Panc1 (cell line): Measurements from ENCODE around the gene MC3R. TPM values are rescaled to one million over a fixed set of nuclear protein-coding genes. Genes with fewer than 3 reads are reported as not detected.

Source experiments
- ATAC-seq: fragments of 200-7000 bp; cut with Tn5 transposase; 2 replicates; pipeline ENCODE4 v1.9.1; 2020; ENCODE audit warnings: mild to moderate bottlenecking, moderate library complexity
- BruUV-seq: library from RNA; stranded (reverse); fragments of 400-500 nt; replicated peaks from 2 replicates; lab custom pipeline; 2021; lab: Mats Ljungman, UMichigan
- CTCF ChIA-PET: fragments of 300-600 bp; sonication (Branson Sonifier 250); formaldehyde crosslinking; loops from one replicate; lab custom pipeline; 2022; ENCODE audit warnings: antibody characterized with exemption; lab: Charles Lee
- POLR2A ChIA-PET: fragments of 300-600 bp; sonication (Branson Sonifier 250); formaldehyde crosslinking; loops from one replicate; lab custom pipeline; 2022; ENCODE audit warnings: antibody characterized with exemption; lab: Charles Lee
- DNase-seq: peaks from one replicate; pipeline ENCODE4 v3.0.0-alpha.2; 2010; ENCODE audit warnings: low read depth, low spot score
- H3K27ac ChIP-seq: 2 replicates; pipeline ENCODE4 v1.5.1; 2011; ENCODE audit warnings: mild to moderate bottlenecking, low read length, inconsistent platforms
- H3K27me3 ChIP-seq: fragments of 200-500 bp; sonication (Bioruptor generic); 2 replicates; pipeline ENCODE4 v1.6.0; 2014; ENCODE audit warnings: low read length, inconsistent platforms; ENCODE audit not compliant: control insufficient read depth, insufficient read depth
- H3K36me3 ChIP-seq: fragments of 200-500 bp; sonication (Bioruptor generic); 2 replicates; pipeline ENCODE4 v1.5.1; 2014; ENCODE audit warnings: inconsistent platforms, mild to moderate bottlenecking, low read length, moderate library complexity; ENCODE audit not compliant: control insufficient read depth, insufficient read depth
- H3K4me1 ChIP-seq: 2 replicates; pipeline ENCODE4 v1.5.1; 2011; ENCODE audit warnings: inconsistent platforms, mild to moderate bottlenecking, low read length, moderate library complexity; ENCODE audit not compliant: control insufficient read depth, insufficient read depth
- H3K4me3 ChIP-seq, 2 experiments: 2 replicates each; pipeline ENCODE4 v1.5.1; 2011 to 2012; ENCODE audit warnings: low read depth in 2 of 2, low read length in 2 of 2, mild to moderate bottlenecking in 2 of 2, inconsistent platforms in 1 of 2, moderate library complexity in 1 of 2
- H3K9me3 ChIP-seq: fragments of 200-500 bp; sonication (Bioruptor generic); 2 replicates; pipeline ENCODE4 v1.5.1; 2014; ENCODE audit warnings: low read depth, mild to moderate bottlenecking, inconsistent platforms, low read length, moderate library complexity; ENCODE audit not compliant: control insufficient read depth, insufficient read depth
- POLR2AphosphoS5 ChIP-seq: IDR thresholded peaks from 2 replicates; pipeline ENCODE4 v1.6.1; 2012; ENCODE audit warnings: mild to moderate bottlenecking, low read depth, low read length, moderate library complexity
- SIN3A ChIP-seq: IDR thresholded peaks from 2 replicates; pipeline ENCODE4 v1.6.1; 2012; ENCODE audit warnings: low read depth, mild to moderate bottlenecking, low read length, moderate library complexity, borderline replicate concordance; ENCODE audit not compliant: insufficient read depth
- TCF7L2 ChIP-seq: IDR thresholded peaks from 2 replicates; pipeline ENCODE4 v1.6.1; 2011; ENCODE audit warnings: mild to moderate bottlenecking, low read depth, low read length, inconsistent platforms
- in situ Hi-C: cut with HindIII; loops from 2 replicates; pipeline ENCODE4 v1.10.0; 2016; ENCODE audit warnings: low sequenced_read_pairs, low pct_unique_long_range_greater_than_20kb
- intact Hi-C: fragments of 100-400 bp; cut with micrococcal nuclease; formaldehyde crosslinking; loops from one replicate; pipeline ENCODE4 v1.10.0; 2022; ENCODE audit not compliant: unreplicated experiment
- total RNA-seq: library from RNA; stranded (reverse); gene quantifications from one replicate; pipeline ENCODE4 v1.2.1, GENCODE V29; 2021; ENCODE audit not compliant: unreplicated experiment
- TF ChIP-seq, protein P1 (sequence below): fragments of 450-650 bp; IDR thresholded peaks from 2 replicates; pipeline ENCODE4 v1.5.1; 2017; ENCODE audit warnings: mild to moderate bottlenecking
- TF ChIP-seq, protein P2 (sequence below), 2 experiments: IDR thresholded peaks; 2 replicates each; pipeline ENCODE4 v1.6.1; 2011 to 2012; ENCODE audit warnings: low read depth in 2 of 2, control low read depth in 1 of 2, low read length in 1 of 2, mild to moderate bottlenecking in 1 of 2, moderate library complexity in 1 of 2; ENCODE audit not compliant: insufficient read depth in 1 of 2

The MC3R gene
- total RNA-seq, 1 experiment from 2014 or later = not detected

DNA sequence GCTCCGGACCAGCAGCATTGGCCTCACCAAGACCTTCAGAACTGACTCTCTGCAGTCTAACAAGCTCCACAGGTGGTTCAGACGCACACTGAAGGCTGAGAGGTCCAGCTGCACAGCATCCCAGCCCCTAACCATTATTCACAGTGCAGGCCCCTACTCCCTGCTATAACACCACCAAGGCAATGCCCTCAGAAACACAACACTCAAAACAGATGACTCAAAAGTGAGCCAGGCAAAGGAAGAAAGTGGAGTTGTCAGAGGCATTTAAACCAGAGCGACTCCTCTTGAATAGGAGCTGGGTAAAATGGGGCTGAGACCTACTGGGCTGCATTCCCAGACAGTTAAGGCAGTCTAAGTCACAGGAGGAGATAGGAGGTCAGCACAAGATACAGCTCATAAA, 20.5 kb upstream of the MC3R start:
- DNase-seq (no peak), ATAC-seq (no peak)
- no peaks in the 10 kb centered on the region; the same call in 1 of the 2 replicates for H3K27me3 ChIP-seq
- H3K9me3 ChIP-seq = no peaks in the 10 kb centered on the region
- ChIA-PET CTCF (no interaction called here), POLR2A (no interaction called here)
- no peaks in the 10 kb centered on the region for H3K36me3 ChIP-seq
- no peak overlapping the region for H3K27ac ChIP-seq
- TF ChIP-seq TCF7L2 (no peak), SIN3A (no peak), POLR2AphosphoS5 (no peak)
- TF ChIP-seq, protein P1, sequence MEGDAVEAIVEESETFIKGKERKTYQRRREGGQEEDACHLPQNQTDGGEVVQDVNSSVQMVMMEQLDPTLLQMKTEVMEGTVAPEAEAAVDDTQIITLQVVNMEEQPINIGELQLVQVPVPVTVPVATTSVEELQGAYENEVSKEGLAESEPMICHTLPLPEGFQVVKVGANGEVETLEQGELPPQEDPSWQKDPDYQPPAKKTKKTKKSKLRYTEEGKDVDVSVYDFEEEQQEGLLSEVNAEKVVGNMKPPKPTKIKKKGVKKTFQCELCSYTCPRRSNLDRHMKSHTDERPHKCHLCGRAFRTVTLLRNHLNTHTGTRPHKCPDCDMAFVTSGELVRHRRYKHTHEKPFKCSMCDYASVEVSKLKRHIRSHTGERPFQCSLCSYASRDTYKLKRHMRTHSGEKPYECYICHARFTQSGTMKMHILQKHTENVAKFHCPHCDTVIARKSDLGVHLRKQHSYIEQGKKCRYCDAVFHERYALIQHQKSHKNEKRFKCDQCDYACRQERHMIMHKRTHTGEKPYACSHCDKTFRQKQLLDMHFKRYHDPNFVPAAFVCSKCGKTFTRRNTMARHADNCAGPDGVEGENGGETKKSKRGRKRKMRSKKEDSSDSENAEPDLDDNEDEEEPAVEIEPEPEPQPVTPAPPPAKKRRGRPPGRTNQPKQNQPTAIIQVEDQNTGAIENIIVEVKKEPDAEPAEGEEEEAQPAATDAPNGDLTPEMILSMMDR = no peak
- TF ChIP-seq, protein P2, sequence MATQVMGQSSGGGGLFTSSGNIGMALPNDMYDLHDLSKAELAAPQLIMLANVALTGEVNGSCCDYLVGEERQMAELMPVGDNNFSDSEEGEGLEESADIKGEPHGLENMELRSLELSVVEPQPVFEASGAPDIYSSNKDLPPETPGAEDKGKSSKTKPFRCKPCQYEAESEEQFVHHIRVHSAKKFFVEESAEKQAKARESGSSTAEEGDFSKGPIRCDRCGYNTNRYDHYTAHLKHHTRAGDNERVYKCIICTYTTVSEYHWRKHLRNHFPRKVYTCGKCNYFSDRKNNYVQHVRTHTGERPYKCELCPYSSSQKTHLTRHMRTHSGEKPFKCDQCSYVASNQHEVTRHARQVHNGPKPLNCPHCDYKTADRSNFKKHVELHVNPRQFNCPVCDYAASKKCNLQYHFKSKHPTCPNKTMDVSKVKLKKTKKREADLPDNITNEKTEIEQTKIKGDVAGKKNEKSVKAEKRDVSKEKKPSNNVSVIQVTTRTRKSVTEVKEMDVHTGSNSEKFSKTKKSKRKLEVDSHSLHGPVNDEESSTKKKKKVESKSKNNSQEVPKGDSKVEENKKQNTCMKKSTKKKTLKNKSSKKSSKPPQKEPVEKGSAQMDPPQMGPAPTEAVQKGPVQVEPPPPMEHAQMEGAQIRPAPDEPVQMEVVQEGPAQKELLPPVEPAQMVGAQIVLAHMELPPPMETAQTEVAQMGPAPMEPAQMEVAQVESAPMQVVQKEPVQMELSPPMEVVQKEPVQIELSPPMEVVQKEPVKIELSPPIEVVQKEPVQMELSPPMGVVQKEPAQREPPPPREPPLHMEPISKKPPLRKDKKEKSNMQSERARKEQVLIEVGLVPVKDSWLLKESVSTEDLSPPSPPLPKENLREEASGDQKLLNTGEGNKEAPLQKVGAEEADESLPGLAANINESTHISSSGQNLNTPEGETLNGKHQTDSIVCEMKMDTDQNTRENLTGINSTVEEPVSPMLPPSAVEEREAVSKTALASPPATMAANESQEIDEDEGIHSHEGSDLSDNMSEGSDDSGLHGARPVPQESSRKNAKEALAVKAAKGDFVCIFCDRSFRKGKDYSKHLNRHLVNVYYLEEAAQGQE (IDR thresholded peaks at IDR 0.05; ENCODE audit: insufficient read depth in 1 of 2, low read depth in 2 of 2, low read length in 1 of 2) = no peak
- intact Hi-C loops = no loop called here
- in situ Hi-C loops = no loop called here
- no peaks in the 10 kb centered on the region for H3K4me1 ChIP-seq
- no TSS peak for BruUV-seq
- no peak overlapping the region for H3K4me3 ChIP-seq

DNA sequence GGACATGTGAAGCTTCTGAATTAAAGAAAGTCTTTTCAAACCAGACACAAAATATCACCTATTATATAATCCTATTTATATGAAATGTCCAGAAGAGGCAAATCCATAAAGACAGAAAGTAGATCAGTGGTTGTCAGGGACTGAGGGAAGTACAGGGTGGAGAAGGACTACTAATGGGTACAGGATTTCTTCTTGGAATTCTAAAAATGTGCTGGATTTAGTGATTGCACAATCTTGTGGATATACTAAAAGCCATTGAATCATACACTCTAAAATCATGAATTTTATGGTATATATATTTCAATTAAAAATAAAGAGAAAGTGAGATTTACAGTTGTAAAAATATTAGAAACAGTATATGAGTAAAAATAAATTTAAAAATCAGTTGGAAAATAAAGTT, 18.7 kb upstream of the MC3R start:
- no peaks in the 10 kb centered on the region; the same call in 1 of the 2 replicates for H3K27me3 ChIP-seq
- ATAC-seq (no peak), DNase-seq (no peak)
- no TSS peak for BruUV-seq
- POLR2A ChIA-PET = no interaction called here
- no peak overlapping the region for H3K4me3 ChIP-seq
- TF ChIP-seq SIN3A = no peak
- TF ChIP-seq, protein P2 (IDR thresholded peaks at IDR 0.05; ENCODE audit: insufficient read depth in 1 of 2, low read depth in 2 of 2, low read length in 1 of 2) = no peak
- TF ChIP-seq, protein P1 = no peak
- TF ChIP-seq POLR2AphosphoS5 = no peak
- TF ChIP-seq TCF7L2 = no peak
- no peak overlapping the region for H3K27ac ChIP-seq
- no peaks in the 10 kb centered on the region for H3K9me3 ChIP-seq
- in situ Hi-C loops = no loop called here
- H3K4me1 ChIP-seq = no peaks in the 10 kb centered on the region
- intact Hi-C loops = no loop called here
- CTCF ChIA-PET = interaction anchor here (0.6 kb wide), 1 partner anchor 14 kb away, joined by 3 read pairs; no protein-coding TSS in a partner anchor
- H3K36me3 ChIP-seq = no peaks in the 10 kb centered on the region
